HUES48 (cell line): Measurements from ENCODE around the gene COX7A1.
"Not testable (repeated sequence)": the region's sequence is repeated elsewhere in the genome, so short reads cannot be mapped to it uniquely, and the experiment has no call there.

ENCODE experiments used
- H3K27ac ChIP-seq: one replicate; pipeline ENCODE4 v1.7.0; 2013; ENCODE audit warnings: low read depth, low read length, inconsistent platforms
- H3K27me3 ChIP-seq: 2 replicates; pipeline ENCODE4 v1.6.1; 2013; ENCODE audit warnings: mild to moderate bottlenecking, low read length; ENCODE audit not compliant: control insufficient read depth, insufficient read depth
- H3K36me3 ChIP-seq: 2 replicates; pipeline ENCODE4 v1.6.1; 2013; ENCODE audit warnings: low read length; ENCODE audit not compliant: control insufficient read depth, insufficient read depth
- H3K4me1 ChIP-seq: 2 replicates; pipeline ENCODE4 v1.6.1; 2013; ENCODE audit warnings: mild to moderate bottlenecking, low read length; ENCODE audit not compliant: control insufficient read depth, insufficient read depth
- H3K4me3 ChIP-seq: 2 replicates; pipeline ENCODE4 v1.5.1; 2013; ENCODE audit warnings: mild to moderate bottlenecking, low read depth, low read length
- H3K9ac ChIP-seq: 2 replicates; pipeline ENCODE4 v1.6.1; 2013; ENCODE audit warnings: mild to moderate bottlenecking, low read depth, low read length, moderate library complexity
- H3K9me3 ChIP-seq: 2 replicates; pipeline ENCODE4 v1.6.1; 2013; ENCODE audit warnings: low read length; ENCODE audit not compliant: control insufficient read depth, insufficient read depth

The COX7A1 gene

DNA sequence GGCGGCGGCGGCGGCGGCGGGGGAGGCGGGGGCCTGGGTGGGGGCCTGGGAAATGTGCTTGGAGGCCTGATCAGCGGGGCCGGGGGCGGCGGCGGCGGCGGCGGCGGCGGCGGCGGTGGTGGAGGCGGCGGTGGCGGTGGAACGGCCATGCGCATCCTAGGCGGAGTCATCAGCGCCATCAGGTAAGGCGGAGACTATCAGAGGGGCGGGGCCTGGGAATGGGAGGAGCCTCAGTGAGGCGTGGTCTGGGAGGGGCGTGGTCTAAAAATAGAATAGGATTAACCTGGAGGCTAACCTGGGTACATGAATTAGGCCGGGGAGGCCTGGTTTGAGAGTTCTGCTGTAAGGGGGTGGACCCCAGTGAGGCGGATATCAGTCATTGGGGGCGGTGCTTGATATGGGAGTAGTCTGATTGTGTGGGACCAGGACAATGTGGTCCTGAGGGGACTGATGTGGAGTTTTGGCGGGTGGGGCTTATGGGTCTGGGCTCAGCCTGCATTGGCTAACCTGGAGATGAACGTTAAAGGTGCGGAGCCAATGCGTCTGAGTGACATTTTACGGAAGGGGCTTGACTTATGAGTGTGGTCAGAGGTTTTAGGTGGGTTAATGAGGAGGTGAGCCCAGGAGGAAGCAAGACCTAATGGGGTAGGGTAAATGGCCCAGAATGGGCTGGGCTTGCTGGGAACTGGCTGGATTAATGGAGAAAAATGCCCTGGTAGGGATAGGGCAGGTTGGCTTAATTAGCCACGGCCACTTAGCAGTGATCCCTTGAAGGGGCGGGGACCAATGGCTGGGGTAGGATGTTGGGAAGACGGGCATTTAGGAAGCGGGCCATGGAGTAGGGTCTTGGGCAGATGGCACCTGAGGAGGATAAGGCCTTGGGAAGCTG, 11.0 kb downstream of the COX7A1 start:
- peaks cover 5% of the 10 kb centered on the region; the same call in 1 of the 2 replicates for H3K4me1 ChIP-seq
- H3K4me3 ChIP-seq, result peak overlapping the region; percentile 99
- H3K27ac ChIP-seq, result peak overlapping the region; percentile 96
- H3K36me3 ChIP-seq, result peaks cover 34% of the 10 kb centered on the region
- H3K27me3 ChIP-seq, result no peaks in the 10 kb centered on the region
- H3K9me3 ChIP-seq, result no peaks in the 10 kb centered on the region
- H3K9ac ChIP-seq, result no peak overlapping the region

GRCh38 chr19:36140304-36141038, 11.8 kb downstream of the COX7A1 start:
- H3K4me1 ChIP-seq, result peaks cover 5% of the 10 kb centered on the region; the same call in 1 of the 2 replicates
- no peaks in the 10 kb centered on the region for H3K9me3 ChIP-seq
- peaks cover 26% of the 10 kb centered on the region for H3K36me3 ChIP-seq
- H3K27ac ChIP-seq, result peak overlapping the region; percentile 96
- peak overlapping the region; percentile 99 for H3K4me3 ChIP-seq
- no peaks in the 10 kb centered on the region for H3K27me3 ChIP-seq
- peak overlapping the region; percentile 88 for H3K9ac ChIP-seq

DNA sequence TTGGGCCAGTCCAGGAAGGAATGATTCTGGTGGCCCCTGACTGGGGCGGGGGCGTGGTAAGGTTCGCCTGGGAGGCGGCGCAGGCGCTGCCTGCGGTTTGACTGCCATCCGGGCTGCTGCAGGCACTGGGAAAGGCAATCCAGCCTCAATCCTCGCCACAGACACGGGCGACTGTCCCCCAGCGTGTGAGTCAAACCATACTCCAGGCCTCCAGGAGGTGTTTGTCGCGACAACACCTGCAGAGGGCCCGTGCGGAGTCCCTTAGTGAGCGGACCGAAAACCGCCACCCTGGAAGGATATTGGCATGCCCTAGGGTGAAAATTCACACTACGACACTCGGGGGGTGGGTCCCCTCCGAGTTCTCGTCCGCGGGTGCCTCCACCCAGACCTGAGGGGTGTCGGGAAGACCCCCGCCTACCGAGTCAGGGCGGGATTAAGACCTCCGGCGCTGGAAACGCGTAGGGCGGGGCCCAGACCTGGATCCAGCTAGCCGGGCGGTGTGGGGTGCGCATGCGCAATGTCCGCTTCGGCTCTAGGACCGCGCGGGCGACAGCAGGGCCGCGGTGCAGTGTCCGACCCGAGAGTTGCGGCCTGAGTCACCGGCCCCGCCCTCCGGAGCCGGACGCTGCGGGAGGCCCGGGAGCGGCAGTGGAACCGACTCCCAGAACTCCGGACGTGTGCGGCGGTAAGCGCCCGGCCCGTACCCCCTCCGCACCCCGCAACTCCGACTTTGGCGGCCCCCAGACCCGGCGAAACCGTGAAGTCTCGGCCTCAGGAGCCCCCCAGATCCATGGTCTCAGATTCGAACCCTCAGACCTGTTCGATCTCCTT, 12.6 kb downstream of the COX7A1 start, which contains the start of gene CAPNS1:
TSS of gene CAPNS1 (plus strand) at position 594 of the 831 bp plus-strand sequence. CDS start 946 bp downstream, outside the sequence.
- H3K9ac ChIP-seq, result peak within 1 kb of the TSS; percentile 88
- H3K36me3 ChIP-seq, result peaks cover 19% of the 10 kb centered on the region
- H3K9me3 ChIP-seq, result no peaks in the 10 kb centered on the region
- H3K27ac ChIP-seq, result peak within 1 kb of the TSS; percentile 96
- peaks cover 5% of the 10 kb centered on the region; the same call in 1 of the 2 replicates for H3K4me1 ChIP-seq
- H3K27me3 ChIP-seq, result no peaks in the 10 kb centered on the region
- peak within 1 kb of the TSS; percentile 99 for H3K4me3 ChIP-seq

- peak overlapping the region; percentile 99 for H3K4me3 ChIP-seq
- H3K9ac ChIP-seq, result no peak overlapping the region
- peaks cover 5% of the 10 kb centered on the region; the same call in 1 of the 2 replicates for H3K4me1 ChIP-seq
- H3K9me3 ChIP-seq, result no peaks in the 10 kb centered on the region
- H3K36me3 ChIP-seq, result peaks cover 13% of the 10 kb centered on the region
- H3K27me3 ChIP-seq, result no peaks in the 10 kb centered on the region
- H3K27ac ChIP-seq, result peak overlapping the region; percentile 96
Observed at GRCh38 chr19:36139120-36139472, 13.2 kb downstream of the COX7A1 start.

DNA sequence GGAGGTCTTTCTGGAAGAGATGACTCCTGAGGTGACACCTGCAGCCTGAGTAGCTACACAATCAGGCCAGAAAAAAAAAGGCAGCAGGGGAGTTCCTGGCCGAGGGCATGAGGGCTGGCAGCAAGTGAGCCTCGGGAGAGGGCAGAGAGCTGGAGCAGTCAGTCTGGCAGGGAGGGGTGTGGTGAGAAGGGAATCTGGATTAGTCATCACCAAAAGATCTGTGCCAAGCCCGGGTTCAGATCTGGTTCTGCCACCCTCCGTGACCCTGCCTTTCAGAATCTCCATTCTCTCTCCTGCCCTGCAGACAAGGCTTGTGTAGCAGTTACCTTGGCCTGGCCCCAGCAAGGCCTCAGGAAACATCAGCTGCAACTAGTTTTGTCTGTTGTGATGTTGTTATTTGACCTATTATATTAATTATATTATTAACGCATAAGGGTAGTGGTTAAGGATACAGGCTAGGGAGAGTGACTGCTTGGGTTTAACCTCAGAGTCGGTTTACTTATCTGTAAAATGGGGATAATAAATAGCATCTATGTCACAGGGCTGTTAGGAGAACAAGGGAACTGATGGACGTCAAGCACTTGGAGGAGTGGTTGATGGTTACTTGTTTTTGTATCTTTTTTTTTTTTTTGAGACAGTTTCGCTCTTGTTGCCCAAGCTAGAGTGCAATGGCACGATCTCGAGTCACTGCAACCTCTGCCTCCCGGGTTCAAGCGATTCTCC, 15.1 kb downstream of the COX7A1 start:
- Histone ChIP-seq H3K27ac (no peak overlapping the region), H3K27me3 (no peaks in the 10 kb centered on the region), H3K9ac (no peak overlapping the region), H3K4me3 (no peak overlapping the region), H3K36me3 (0 out of 2 replicates have a peak, but pooled peaks cover under 1% of the 10 kb centered on the region), H3K4me1 (peaks cover 5% of the 10 kb centered on the region; the same call in 1 of the 2 replicates), H3K9me3 (no peaks in the 10 kb centered on the region)

DNA sequence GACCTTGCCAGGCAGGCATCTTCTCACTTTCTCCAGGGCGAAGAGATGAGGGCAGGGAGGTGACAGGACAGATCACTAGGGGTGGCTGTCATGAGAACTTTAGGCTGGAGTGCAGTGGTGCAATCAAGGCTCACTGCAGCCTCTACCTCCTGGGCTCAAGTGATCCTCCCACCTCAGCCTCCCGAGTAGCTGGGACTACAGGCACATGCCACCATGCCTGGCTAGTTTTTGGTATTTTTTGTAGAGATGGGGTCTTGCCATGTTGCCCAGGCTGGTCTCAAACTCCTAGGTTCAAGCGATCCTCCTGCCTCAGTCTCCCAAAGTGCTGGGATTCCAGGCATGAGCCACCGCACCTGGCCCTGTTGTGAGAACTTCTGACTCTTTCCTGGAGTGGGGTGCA, 17.4 kb downstream of the COX7A1 start:
- H3K27ac ChIP-seq, H3K27me3 ChIP-seq, H3K9ac ChIP-seq, H3K9me3 ChIP-seq, H3K36me3 ChIP-seq, H3K4me3 ChIP-seq, H3K4me1 ChIP-seq: not testable (repeated sequence)

DNA sequence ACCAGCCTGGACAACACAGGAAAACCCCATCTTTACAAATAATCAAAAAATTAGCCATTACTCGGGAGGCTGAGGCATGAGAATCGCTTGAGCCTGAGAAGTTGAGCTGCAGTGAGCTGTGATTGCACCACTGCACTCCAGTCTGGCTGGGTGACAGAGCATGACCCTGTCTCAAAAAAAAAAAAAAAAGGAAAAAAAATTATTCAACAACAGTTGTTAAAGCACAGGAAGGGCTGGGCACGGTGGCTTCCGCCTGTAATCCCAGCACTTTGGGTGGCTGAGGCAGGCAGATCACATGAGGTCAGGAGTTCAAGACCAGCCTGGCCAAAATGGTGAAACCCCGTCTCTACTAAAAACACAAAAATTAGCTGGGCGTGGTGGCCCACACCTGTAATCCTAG, 21.0 kb downstream of the COX7A1 start:
- H3K4me3 ChIP-seq, H3K9me3 ChIP-seq, H3K27ac ChIP-seq, H3K4me1 ChIP-seq, H3K36me3 ChIP-seq, H3K9ac ChIP-seq, H3K27me3 ChIP-seq: not testable (repeated sequence)

DNA sequence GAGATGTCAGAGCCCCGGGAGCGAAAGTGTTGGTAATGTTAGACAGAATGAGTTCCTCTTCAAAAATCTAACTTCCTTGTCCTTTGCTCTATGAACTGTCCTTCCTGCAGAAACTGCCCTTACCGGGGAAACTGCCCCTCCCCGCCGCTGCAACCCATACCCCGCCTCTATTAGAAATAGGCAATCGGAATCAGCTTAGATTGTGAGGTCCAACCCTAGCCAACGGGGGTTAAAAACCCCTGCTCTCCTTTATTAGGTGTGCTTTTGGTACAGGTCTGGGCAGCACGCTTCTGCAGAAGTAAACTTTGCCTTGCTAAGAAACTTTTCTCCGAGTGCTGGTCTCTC, 23.9 kb downstream of the COX7A1 start:
- H3K27me3 ChIP-seq, result no peaks in the 10 kb centered on the region
- peak overlapping the region; percentile 89 for H3K27ac ChIP-seq
- H3K36me3 ChIP-seq, result peaks cover 21% of the 10 kb centered on the region
- peak overlapping the region; percentile 70 for H3K4me3 ChIP-seq
- H3K9me3 ChIP-seq, result no peaks in the 10 kb centered on the region
- H3K9ac ChIP-seq, result peak overlapping the region; percentile 62
- H3K4me1 ChIP-seq, result no peaks in the 10 kb centered on the region

DNA sequence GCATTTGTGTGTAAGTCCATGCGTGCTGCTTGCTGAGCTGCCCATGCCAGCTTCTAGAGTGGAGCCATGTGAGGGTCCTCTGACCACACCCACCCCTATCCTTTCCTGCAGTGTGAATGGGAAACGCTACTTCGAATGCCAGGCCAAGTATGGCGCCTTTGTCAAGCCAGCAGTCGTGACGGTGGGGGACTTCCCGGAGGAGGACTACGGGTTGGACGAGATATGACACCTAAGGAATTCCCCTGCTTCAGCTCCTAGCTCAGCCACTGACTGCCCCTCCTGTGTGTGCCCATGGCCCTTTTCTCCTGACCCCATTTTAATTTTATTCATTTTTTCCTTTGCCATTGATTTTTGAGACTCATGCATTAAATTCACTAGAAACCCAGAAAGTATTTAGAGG, 26.7 kb downstream of the COX7A1 start:
- H3K4me1 ChIP-seq, result no peaks in the 10 kb centered on the region
- H3K36me3 ChIP-seq, result peaks cover 39% of the 10 kb centered on the region
- H3K9me3 ChIP-seq, result no peaks in the 10 kb centered on the region
- H3K4me3 ChIP-seq, result no peak overlapping the region
- H3K27ac ChIP-seq, result no peak overlapping the region
- H3K9ac ChIP-seq, result no peak overlapping the region
- no peaks in the 10 kb centered on the region for H3K27me3 ChIP-seq

DNA sequence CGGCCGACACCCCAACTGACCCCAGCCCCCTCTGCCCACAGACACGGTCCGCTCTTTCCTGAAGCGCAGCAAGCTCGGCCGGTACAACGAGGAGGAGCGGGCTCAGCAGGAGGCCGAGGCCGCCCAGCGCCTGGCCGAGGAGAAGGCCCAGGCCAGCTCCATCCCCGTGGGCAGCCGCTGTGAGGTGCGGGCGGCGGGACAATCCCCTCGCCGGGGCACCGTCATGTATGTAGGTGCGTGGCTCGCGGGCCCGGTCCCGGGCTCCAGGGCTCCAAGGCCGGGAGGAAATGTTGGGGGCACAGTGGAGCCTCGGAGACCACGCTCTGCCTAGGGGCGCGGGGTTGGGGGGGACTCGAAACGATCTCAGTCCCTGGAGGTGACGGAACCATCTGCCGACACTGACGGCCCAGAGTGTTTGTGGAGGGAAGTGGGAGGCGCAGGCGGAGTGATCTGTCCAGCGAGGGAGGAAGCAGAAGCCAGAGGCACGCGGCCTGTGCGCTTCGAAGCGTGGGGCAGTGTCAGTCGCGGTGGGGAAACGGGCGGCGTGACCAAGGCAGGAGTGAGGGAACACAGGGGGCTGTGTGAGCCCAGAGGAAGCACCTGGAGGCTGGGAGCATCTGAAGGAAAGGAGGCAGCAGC, 30.6 kb downstream of the COX7A1 start:
- no peak overlapping the region for H3K27ac ChIP-seq
- H3K36me3 ChIP-seq, result peaks cover 67% of the 10 kb centered on the region

More for the DNA sequence above, 30.6 kb downstream of the COX7A1 start:
- H3K4me1 ChIP-seq, result peaks cover 7% of the 10 kb centered on the region; the same call in 1 of the 2 replicates
- no peak overlapping the region for H3K4me3 ChIP-seq
- H3K9me3 ChIP-seq, result no peaks in the 10 kb centered on the region
- H3K9ac ChIP-seq, result no peak overlapping the region
- H3K27me3 ChIP-seq, result no peaks in the 10 kb centered on the region
